GM18868 (cell line): ENCODE data around the gene EVL.

Experiments used
- ATAC-seq: cut with Tn5 transposase; IDR thresholded peaks from one replicate; pipeline ENCODE4 v1.9.1; 2021; ENCODE audit warnings: mild to moderate bottlenecking, moderate library complexity; ENCODE audit not compliant: unreplicated experiment

The EVL gene

DNA sequence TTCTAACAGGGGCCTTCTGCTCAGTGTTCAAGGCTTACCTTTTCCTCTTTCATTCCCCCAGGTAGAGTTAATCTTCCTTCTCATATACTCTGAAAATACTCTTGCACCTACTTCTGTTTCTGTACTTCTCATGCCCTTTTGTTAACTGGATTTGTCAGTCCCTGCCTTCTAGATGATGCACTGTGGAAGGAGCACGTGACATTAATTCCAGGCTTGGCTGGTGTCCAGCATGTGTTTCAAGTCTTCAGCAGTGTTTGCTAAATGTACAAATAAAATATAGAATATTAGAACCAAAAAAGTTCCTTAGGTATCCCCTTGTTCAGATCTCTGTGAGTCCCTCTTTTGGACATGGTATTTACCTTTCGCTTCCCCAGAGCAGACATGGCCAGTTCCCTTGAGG is 27.9 kb upstream of the EVL start:
- no peak for ATAC-seq

DNA sequence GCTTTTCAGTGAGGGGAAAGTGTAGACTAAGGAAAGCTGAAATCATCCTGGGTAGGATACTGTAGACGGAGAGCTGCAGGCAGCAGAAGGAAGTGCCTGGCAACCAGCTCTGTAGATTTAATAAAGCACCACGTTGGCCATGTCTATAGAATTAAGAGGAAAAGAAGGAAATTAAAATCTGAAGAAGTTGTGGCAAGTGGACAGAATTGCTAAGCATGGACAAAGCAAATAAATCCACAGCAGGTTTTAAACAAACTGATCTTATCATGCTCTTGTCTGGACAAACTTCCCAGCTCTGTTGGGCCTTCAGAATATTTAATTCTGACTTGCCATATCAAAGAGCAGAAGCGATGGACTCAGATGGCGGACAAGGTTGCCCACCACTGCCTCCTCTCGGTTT is 27.2 kb upstream of the EVL start:
- ATAC-seq: no peak

DNA sequence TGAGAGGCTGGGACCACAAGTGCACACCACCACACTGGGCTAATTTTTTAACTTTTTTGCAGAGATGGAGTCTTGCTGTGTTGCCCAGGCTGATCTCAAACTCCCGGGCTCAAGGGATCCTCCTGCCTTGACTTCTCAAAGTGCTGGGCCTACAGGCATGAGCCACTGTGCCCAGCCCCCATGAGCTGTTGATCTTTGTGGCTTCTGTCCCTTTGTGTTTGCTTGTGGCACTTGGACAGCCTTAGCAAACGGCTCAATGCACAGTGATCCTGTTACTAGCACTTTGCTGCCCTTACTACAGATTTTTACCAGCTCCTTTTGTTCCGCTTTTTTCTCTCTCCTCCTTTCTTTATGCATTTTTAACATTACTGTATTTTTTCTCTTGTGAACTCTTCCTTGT is 25.3 kb upstream of the EVL start:
- no peak for ATAC-seq

DNA sequence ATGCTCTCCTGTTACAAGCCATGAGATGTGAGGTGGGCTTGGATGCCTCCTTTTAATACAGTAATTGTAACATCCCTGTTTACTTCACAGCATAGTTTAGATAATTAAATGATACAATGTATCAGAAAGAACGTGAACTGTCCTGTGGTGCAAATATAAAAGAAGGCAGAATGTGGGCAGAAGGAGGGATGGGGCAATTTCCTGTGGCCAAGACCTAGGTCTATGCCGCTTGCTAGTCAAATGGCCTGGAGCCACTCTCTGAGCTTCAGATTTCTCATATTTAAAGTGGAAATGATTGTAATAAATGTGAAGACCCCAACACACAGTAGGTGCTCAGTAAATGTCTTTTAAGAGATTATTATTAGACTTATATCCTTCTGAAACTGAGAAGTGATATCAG is 24.0 kb upstream of the EVL start:
- no peak for ATAC-seq

- no peak for ATAC-seq
Measured at GRCh38 chr14:100042286-100042685, 22.9 kb upstream of the EVL start.

DNA sequence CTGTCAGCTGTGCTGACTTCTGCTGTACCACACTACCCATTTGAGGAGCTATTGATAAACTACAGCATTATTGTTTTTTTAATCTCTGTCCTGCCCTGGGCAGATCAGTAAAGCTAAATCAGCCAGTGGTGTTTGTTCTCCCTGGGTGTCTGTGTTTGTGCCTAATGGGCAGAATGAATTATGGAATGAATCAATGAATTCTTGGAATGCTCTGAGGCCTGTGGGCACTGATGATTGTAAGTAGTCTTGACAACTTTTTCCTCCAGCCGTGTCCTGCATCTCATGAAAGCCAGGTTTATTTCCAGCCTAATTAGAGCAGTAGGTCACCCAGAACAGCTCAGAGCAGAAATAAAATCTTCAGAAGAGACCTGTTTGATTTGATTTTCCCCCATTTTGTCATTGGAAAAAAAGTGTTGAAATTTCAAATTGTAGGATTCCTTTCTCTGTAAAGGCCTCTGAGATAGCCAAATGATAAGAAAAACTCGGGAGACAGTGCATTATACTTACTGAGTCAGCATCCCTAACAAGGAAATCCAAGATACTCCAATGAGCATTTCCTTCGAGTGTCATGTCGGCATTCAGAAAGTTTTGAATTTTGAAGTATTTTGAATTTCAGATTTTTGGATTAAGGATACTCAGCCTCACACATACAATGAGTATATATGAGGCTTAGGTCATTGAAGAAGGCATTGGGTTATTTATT is 19.4 kb upstream of the EVL start:
- no peak for ATAC-seq

DNA sequence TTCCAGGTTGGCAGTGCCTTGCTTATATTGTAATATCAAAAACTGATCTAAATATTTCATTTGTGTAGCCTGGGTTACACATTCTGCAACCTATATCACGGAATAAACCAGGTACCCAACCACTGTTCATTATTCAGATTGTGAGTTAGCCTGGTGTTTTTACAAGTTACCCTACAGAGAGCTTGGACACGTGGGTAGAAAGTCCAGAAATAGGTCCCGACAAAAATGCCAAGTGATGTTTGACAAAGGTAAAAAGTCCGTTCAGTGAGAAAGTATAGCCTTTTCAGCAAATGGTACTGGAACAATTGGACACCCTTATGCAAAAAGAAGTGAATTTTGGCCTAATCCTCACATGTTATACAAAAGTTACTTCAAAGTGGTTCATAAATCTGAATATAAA is 17.6 kb upstream of the EVL start:
- no peak for ATAC-seq

- ATAC-seq: no peak
Measured at GRCh38 chr14:100048786-100049185, 16.4 kb upstream of the EVL start.

DNA sequence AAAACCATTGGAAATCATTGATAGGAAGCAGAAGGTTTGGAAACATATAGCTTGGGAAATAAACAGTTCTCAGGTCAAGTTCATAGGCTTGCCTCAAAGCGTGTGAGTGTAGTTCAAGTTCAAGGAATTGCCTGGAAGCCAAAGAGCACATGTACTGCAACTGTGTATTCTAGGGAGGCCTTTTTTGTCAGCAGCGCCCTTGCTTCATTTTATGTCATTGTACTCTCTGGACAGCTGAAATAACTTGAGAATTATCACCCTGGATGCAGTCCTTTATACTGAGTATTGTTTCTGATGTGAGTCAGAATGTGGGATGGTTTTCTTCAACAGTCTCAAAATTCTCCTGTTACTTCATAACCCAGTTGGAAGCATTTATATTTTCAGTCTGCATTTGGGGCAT is 16.0 kb upstream of the EVL start:
- no peak for ATAC-seq

- no peak for ATAC-seq
Measured at GRCh38 chr14:100051103-100051502, 14.1 kb upstream of the EVL start.

DNA sequence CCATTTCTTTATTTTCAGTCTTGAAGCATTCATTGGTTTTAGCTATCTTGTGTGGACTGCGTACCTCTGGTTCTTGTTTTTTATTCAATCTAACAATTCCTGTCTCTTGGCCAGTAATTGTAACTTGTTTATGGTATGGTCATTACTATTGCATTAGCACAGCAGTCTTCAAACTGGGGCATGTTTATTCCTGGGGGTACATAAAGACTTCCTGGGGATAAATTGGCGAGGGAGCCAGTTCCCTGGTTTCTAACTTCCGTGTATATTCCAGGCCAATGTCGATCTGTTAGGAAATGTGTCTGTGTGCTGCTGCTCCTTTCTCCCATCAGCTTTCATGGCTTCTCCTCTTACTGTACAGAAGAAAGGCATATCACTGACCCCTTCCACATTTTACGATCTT is 13.7 kb upstream of the EVL start:
- no peak for ATAC-seq

DNA sequence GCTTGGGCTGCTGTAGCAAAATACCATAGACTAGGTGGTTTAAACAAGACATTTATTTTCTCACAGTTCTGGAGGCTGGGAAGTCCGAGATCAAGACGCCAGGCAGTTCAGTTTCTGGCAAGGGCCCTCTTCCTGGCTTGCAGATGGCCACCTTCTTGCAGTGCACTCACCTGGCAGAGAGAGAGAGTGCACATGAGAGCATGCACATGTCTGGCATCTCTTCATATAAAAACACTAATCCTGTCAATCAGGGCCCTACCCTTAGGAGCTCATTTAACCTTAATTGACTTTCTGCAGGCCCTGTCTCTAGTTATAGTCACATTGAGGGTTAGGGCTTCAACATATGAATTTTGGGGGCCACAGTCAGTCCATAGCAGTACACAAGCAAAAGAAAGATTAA is 12.4 kb upstream of the EVL start:
- ATAC-seq: no peak

DNA sequence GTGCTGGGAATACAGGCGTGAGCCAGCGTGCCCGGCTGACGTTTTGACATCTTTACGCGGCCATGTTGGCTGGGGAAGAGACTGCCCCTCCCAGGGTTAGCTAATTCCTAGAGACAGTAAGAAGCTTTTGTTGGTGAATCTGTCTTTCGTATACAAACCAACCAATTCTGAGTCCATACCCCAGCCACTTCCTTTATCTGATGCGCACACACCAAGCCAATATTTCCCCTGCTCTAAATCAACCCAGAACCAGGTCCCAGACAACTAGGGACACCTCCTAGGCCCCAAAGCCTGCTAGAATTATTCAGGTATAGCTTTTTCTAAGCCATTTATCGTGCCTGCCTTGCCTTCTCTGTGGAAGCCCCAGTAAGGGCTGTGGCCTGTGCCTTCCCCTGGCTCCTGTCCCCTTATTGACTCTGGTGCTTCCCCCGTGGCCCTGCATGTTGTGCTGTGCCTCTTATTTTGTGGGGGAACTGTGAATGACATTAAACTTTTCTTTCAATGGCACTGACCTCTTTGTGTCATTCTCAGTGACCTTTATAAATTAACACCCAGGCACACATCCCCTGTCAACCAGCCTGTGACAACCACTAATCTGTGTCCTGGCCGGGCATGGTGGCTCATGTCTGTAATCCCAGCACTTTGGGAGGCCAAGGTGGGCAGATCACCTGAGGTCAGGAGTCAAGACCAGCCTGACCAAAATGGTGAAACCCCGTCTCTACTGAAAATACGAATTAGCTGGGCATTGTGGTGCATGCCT is 10.7 kb upstream of the EVL start:
- no peak for ATAC-seq

DNA sequence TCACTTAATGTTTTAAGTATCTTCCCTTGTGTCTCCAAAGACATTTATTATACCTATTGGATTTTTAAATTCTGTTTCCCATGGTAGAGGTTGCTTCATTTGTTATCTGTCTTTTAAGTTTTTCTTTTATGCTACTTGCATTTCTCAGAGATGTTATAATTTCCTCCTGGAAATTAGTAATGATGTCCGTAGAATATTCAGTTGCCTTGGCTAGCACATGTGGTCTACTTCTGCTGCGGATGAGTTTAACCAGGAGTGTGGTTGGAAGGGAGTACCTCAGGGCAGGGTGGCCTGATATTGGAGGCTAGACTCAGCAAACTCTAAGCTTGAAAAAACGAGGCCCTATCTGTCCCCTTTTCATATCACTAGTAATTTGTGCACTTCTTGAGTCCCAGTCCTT is 8.8 kb upstream of the EVL start:
- ATAC-seq: no peak

- no peak for ATAC-seq
Measured at GRCh38 chr14:100056964-100057795, 8.0 kb upstream of the EVL start.

- ATAC-seq: peak; percentile 80
Measured at GRCh38 chr14:100058777-100059437, 6.3 kb upstream of the EVL start.

- ATAC-seq: no peak
Measured at GRCh38 chr14:100059438-100059781, 5.8 kb upstream of the EVL start.

GRCh38 chr14:100060760-100061159 is 4.5 kb upstream of the EVL start:
- ATAC-seq: no peak

DNA sequence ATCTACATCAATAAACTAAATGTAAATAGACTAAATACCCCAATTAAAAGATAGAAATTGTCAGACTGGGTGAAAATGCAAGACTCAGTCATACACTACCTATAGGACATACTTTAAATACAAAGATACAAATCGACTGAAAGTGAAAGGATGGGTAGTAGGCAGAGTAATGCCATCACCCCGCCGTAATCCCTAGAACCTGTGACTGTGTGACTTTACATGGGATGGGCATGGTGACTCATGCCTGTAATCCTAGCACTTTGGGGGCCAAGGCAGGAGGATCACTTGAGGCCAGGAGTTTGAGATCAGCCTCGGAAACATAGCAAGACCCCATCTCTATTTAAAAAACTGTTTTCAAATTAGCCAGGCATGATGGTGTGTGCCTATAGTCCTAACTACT is 2.6 kb upstream of the EVL start:
- no peak for ATAC-seq

DNA sequence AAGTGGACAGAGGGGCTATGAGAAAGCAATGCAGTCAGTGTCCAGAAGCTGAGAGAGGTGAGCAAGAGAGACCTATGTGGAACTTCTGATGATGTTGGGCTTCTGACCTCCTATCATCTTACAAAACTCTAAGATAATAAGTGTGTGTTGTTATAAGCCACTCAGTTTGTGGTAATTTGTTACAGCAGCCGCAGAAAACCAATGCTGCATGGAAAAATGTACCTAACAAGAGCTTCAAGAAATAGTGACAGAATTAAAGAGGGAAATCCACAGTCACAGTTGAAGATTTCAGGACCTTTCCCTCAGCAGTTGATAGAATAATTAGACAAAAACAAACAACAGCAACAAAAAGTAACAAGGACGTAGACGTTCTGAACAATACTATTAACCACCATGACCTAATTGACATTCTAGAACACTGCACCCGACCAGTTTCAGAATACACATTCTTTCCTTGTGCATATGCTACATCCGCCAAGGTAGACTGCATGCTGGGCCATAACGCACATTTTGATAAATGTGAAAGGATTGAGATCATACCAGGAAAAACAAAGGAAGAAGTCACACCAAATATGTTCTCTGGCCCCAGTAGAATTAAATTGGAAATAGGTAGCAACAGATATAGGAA is 1.8 kb upstream of the EVL start:
- no peak for ATAC-seq
